ENCODE data around the gene AHCY. TPM values are rescaled to one million over a fixed set of nuclear protein-coding genes. Genes with fewer than 3 reads are reported as not detected.
A peak's percentile ranks its signal among the peaks of the same experiment; 100 is the strongest.
"Not testable (repeated sequence)": the region's sequence is repeated elsewhere in the genome, so short reads cannot be mapped to it uniquely, and the experiment has no call there.

The AHCY gene
- total and polyA plus RNA-seq, 4 experiments from 2014 or later, result 21.2 to 30.6 (median 23.6) TPM

DNA sequence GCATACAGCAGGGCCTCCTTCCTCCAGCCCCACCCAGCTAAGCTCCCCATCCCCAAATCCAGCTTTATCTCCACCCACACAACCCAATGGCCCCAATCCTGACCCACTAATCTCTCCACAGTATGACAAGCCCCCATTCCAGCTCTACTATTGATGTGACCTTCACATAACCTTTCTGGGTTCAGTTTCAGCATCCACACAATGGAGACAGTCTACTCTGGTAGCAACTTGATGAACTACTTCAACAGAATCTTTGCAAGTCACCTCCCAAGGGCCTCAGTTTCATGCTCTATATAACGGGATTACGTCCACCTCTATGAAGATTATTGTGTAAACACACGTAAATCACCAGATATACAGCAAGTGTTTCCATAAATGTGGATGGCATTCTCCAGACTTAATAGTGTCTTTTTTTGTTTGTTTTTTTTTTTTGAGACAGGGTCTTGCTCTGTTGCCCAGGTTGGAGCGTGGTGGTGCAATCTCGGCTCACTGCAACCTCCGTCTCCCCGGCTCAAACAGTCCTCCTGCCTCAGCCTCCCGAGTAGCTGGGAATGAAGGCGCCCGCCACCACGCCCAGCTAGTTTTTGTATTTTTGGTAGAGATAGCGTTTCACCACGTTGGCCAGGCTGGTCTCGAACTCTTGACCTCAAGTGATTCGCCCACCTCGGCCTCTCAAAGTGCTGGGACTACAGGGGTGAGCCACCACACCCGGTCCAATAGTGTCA, 1.4 kb downstream of the AHCY start:
- POLR2A ChIA-PET (ENCODE audit: partially characterized antibody), result interaction anchor here (1.7 to 2.5 kb wide), 4 partner anchors 10 to 404 kb away, joined by 3 to 16 read pairs (median 14); partner anchors contain the start of genes DYNLRB1 and ITCH
- Mint-ChIP-seq H3K4me3 (peak overlapping the region; percentile 81 to 95 (median 84)), H3K36me3 (peaks cover 0 to 3% of the 10 kb centered on the region in 2 donors), H3K9me3 (no peaks in the 10 kb centered on the region), H3K27ac (peak overlapping the region; percentile 1 to 93 (median 81)), H3K27me3 (no peaks in the 10 kb centered on the region), H3K4me1 (peaks cover 9 to 29% (median 10%) of the 10 kb centered on the region in 4 donors)
- H3K4me3 ChIP-seq (ENCODE audit: low read length in 2 of 2), result peak overlapping the region in 1 of 2 donors; percentile 94
- no peaks in the 10 kb centered on the region for H3K27me3 ChIP-seq (ENCODE audit: insufficient read depth, low read length)
- intact Hi-C loops (cut with micrococcal nuclease), result loop anchor here (2.0 to 5.0 kb wide), 5 partner anchors 189 to 569 kb away; partner anchors contain the start of genes EIF2S2, MAP1LC3A and RALY
- no peak for DNase-seq
- peaks cover 11% of the 10 kb centered on the region for H3K4me1 ChIP-seq (ENCODE audit: insufficient read depth, low read length)
- peak overlapping the region; percentile 81 for H3K27ac ChIP-seq (ENCODE audit: low read depth, low read length)
- no peaks in the 10 kb centered on the region for H3K36me3 ChIP-seq (ENCODE audit: insufficient read depth, low read length)
- H3K9me3 ChIP-seq (ENCODE audit: control insufficient read depth in 1 of 2, low read length in 2 of 2), result no peaks in the 10 kb centered on the region
- CTCF ChIA-PET (ENCODE audit: partially characterized antibody), result interaction anchor here (1.1 to 4.3 kb wide), 2 partner anchors 11 to 237 kb away, joined by 3 to 30 read pairs; no protein-coding TSS in a partner anchor

DNA sequence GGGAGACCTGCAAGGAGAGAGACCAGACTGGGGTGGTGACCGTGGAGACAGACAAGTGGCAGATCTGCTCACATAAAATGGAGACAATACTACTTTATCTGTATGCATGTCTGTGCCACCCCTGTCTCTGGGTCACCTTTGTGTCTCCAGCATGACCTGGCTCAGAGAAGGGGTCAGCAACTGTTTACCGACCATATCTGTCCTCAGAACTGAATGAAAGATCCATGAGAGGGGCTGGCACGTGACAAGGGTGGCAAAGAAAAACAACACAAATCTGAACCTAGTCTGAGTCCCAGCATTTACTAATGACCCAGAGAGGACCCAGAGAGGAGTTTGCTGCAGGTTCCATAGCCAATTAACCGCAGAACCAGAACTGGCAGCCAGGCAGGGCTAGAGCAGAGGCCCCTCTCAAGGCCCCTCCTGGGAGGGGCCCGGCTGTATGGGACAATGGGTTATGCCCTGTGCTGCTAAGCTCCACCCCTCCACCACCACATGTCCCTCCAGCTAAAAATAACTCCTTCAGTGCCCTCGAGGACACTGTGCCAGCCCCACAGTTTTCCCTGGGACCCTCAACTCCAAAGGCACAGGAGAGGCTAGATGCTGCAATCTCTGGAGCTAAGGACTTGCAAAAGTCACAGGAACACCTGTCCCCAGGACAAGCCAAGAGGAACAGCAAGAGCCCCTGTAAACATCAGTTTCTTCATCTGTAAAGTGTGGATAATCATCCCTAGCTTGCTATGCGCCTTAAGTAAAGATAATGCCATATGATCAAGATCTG, 2.2 kb downstream of the AHCY start:
- H3K36me3 Mint-ChIP-seq, result peaks cover 0 to 3% of the 10 kb centered on the region in 2 donors
- Histone ChIP-seq H3K27ac (ENCODE audit: low read depth, low read length) (no peak overlapping the region), H3K36me3 (ENCODE audit: insufficient read depth, low read length) (no peaks in the 10 kb centered on the region), H3K4me3 (ENCODE audit: low read length in 2 of 2) (no peak overlapping the region), H3K9me3 (ENCODE audit: control insufficient read depth in 1 of 2, low read length in 2 of 2) (no peaks in the 10 kb centered on the region), H3K27me3 (ENCODE audit: insufficient read depth, low read length) (no peaks in the 10 kb centered on the region), H3K4me1 (ENCODE audit: insufficient read depth, low read length) (peaks cover 11% of the 10 kb centered on the region)
- DNase-seq, result no peak
- intact Hi-C loops (cut with micrococcal nuclease), result loop anchor here (5.0 kb wide), 1 partner anchor 189 kb away; the partner anchor contains the start of gene EIF2S2
- H3K27me3 Mint-ChIP-seq, result no peaks in the 10 kb centered on the region
- H3K9me3 Mint-ChIP-seq, result no peaks in the 10 kb centered on the region
- H3K4me1 Mint-ChIP-seq, result peaks cover 9 to 29% (median 10%) of the 10 kb centered on the region in 4 donors
- CTCF ChIA-PET (ENCODE audit: partially characterized antibody), result interaction anchor here (1.1 to 4.3 kb wide), 2 partner anchors 12 to 238 kb away, joined by 3 to 30 read pairs; no protein-coding TSS in a partner anchor
- peak overlapping the region in 6 of 7 donors; percentile 1 to 90 (median 38) for H3K27ac Mint-ChIP-seq
- POLR2A ChIA-PET (ENCODE audit: partially characterized antibody), result no interaction called here
- H3K4me3 Mint-ChIP-seq, result peak overlapping the region; percentile 55 to 95 (median 75)

DNA sequence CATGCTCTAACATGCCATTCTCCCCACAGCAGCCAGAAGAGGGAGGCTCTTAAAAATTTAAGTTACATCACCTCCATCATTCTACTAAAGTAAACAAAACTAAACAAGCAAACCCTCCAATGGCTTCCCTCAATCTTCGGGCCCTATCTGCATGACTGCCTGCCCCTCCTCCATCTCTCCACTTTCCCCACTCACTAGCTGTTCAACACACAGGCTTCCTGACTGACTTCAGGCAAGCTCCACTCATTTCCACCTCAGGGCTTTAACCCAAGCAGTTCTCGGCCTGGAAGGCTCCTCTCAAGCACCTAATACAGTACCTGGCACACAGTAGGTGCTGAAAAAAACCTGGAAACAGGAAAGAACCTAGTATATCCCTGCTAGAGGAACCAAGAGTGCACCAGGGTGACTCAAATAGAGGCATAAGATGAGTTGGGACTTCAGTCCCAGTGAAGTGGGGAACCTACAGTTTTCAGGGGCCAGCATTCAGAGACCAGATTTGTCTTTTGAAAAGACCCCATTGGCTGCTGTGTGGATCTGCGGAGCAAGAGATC, 2.8 kb downstream of the AHCY start:
- H3K9me3 ChIP-seq (ENCODE audit: control insufficient read depth in 1 of 2, low read length in 2 of 2), result no peaks in the 10 kb centered on the region
- CTCF ChIA-PET (ENCODE audit: partially characterized antibody), result interaction anchor here (4.3 kb wide), 1 partner anchor 12 kb away, joined by 30 read pairs; no protein-coding TSS in a partner anchor
- H3K27me3 Mint-ChIP-seq, result no peaks in the 10 kb centered on the region
- peaks cover 9 to 29% (median 10%) of the 10 kb centered on the region in 4 donors for H3K4me1 Mint-ChIP-seq
- H3K4me3 ChIP-seq (ENCODE audit: low read length in 2 of 2), result no peak overlapping the region
- intact Hi-C loops (cut with micrococcal nuclease), result loop anchor here (5.0 kb wide), 1 partner anchor 188 kb away; the partner anchor contains the start of gene EIF2S2
- H3K27ac Mint-ChIP-seq, result peak overlapping the region in 1 of 7 donors; percentile 32
- H3K36me3 Mint-ChIP-seq, result peaks cover 0 to 5% of the 10 kb centered on the region in 2 donors
- POLR2A ChIA-PET (ENCODE audit: partially characterized antibody), result no interaction called here
- no peak for DNase-seq
- H3K27ac ChIP-seq (ENCODE audit: low read depth, low read length), result no peak overlapping the region
- H3K4me3 Mint-ChIP-seq, result no peak overlapping the region
- H3K27me3 ChIP-seq (ENCODE audit: insufficient read depth, low read length), result no peaks in the 10 kb centered on the region
- no peaks in the 10 kb centered on the region for H3K36me3 ChIP-seq (ENCODE audit: insufficient read depth, low read length)
- no peaks in the 10 kb centered on the region for H3K9me3 Mint-ChIP-seq
- H3K4me1 ChIP-seq (ENCODE audit: insufficient read depth, low read length), result peaks cover 11% of the 10 kb centered on the region

DNA sequence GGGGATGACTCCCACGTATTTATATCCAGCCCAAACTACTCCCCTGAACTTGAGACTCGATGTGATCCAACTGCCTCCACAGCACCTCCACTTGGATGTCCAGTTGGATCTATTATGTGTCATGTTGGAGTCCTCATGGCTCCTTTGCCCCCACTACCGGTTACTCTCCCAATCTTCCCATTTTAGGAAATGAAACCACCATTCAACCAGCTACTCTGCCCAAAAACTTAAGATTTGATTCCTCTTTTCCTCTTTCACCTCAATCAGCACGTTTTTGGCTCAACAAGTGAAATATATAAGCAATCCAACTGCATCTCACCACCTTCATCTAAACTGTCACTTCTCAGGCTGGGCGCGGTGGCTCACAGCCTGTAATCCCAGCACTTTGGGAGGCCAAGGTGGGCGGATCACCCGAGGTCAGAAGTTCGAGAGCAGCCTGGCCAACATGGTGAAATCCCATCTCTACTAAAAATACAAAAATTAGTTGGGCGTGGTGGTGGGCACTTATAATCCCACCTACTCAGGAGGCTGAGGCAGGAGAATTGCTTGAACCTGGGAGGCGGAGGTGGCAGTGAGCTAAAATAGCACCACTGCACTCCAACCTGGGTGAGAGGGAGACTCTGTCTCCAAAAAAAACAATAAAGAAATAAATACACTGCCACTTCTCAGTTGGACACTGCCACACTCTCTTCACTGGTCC, 3.4 kb downstream of the AHCY start:
- Mint-ChIP-seq H3K4me1 (peaks cover 9 to 29% (median 10%) of the 10 kb centered on the region in 4 donors), H3K4me3 (no peak overlapping the region), H3K9me3 (no peaks in the 10 kb centered on the region), H3K27me3 (no peaks in the 10 kb centered on the region), H3K36me3 (peaks cover 0 to 5% of the 10 kb centered on the region in 2 donors), H3K27ac (no peak overlapping the region)
- H3K36me3 ChIP-seq (ENCODE audit: insufficient read depth, low read length), result peaks cover 4% of the 10 kb centered on the region
- ChIA-PET CTCF (ENCODE audit: partially characterized antibody) (interaction anchor here (0.9 kb wide), 1 partner anchor 13 kb away, joined by 5 read pairs; no protein-coding TSS in a partner anchor), POLR2A (ENCODE audit: partially characterized antibody) (no interaction called here)
- no peaks in the 10 kb centered on the region for H3K9me3 ChIP-seq (ENCODE audit: control insufficient read depth in 1 of 2, low read length in 2 of 2)
- no peak overlapping the region for H3K4me3 ChIP-seq (ENCODE audit: low read length in 2 of 2)
- intact Hi-C loops (cut with micrococcal nuclease), result loop anchor here (5.0 kb wide), 1 partner anchor 187 kb away; the partner anchor contains the start of gene EIF2S2
- H3K27ac ChIP-seq (ENCODE audit: low read depth, low read length), result no peak overlapping the region
- DNase-seq, result no peak
- H3K4me1 ChIP-seq (ENCODE audit: insufficient read depth, low read length), result peaks cover 11% of the 10 kb centered on the region
- H3K27me3 ChIP-seq (ENCODE audit: insufficient read depth, low read length), result no peaks in the 10 kb centered on the region

DNA sequence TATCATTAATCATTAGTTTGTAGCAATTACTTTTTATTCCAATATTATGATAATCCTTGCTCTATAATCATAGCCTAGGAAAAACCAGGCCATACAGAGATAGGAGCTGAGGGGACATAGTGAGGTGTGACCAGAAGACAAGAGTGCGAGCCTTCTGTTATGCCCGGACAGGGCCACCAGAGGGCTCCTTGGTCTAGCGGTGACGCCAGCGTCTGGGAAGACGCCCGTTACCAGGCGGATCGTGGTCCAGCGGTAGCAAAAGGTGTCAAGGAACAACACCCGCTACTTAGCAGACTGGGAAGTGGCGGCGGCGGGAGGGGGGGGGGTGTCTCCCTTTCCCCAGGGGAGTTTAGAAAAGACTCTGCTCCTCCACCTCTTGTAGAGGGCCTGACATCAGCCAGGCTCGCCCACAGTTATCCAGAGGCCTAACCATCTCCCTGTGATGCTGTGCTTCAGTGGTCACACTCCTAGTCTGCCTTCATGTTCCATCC, 4.8 kb downstream of the AHCY start:
- H3K27ac ChIP-seq (ENCODE audit: low read depth, low read length); H3K36me3 ChIP-seq (ENCODE audit: insufficient read depth, low read length); H3K4me3 Mint-ChIP-seq; H3K27me3 Mint-ChIP-seq; intact Hi-C loops (cut with micrococcal nuclease); POLR2A ChIA-PET (ENCODE audit: partially characterized antibody); DNase-seq; H3K27me3 ChIP-seq (ENCODE audit: insufficient read depth, low read length); H3K4me3 ChIP-seq (ENCODE audit: low read length in 2 of 2); H3K9me3 Mint-ChIP-seq; H3K27ac Mint-ChIP-seq; H3K9me3 ChIP-seq (ENCODE audit: control insufficient read depth in 1 of 2, low read length in 2 of 2): not testable (repeated sequence)
- CTCF ChIA-PET (ENCODE audit: partially characterized antibody), result interaction anchor here (3.4 kb wide), 1 partner anchor 15 kb away, joined by 15 read pairs; no protein-coding TSS in a partner anchor
- Mint-ChIP-seq H3K4me1 (peaks cover 5 to 20% (median 8%) of the 10 kb centered on the region in 4 donors), H3K36me3 (peaks cover 10 to 15% of the 10 kb centered on the region in 2 donors)
- H3K4me1 ChIP-seq (ENCODE audit: insufficient read depth, low read length), result peaks cover 11% of the 10 kb centered on the region

DNA sequence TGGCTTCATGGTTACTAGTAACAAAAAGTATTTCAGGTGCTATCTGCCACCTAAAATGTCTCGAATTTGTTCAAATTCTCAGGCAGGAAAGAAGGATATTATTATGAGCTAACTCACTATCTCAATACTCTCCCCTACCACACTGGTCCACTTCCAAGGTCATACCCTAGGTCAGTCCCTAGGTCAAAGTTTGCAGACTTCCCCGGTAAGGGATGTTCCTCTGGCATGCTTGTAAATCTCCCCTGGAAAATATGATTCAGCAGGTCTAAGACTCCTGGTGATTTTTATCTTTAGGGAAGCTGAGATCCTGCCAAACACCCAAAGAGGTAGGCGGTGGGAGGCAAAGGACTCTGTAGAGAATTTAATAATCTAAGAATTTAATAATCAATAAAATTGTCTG, 6.7 kb downstream of the AHCY start:
- peaks cover 7% of the 10 kb centered on the region for H3K36me3 ChIP-seq (ENCODE audit: insufficient read depth, low read length)
- H3K36me3 Mint-ChIP-seq, result peaks cover 14 to 18% of the 10 kb centered on the region in 2 donors
- DNase-seq, result no peak
- peaks cover 0 to 5% (median under 1%) of the 10 kb centered on the region in 4 donors for H3K4me1 Mint-ChIP-seq
- H3K27ac Mint-ChIP-seq, result no peak overlapping the region
- H3K4me3 ChIP-seq (ENCODE audit: low read length in 2 of 2), result no peak overlapping the region
- CTCF ChIA-PET (ENCODE audit: partially characterized antibody), result interaction anchor here (3.4 kb wide), 1 partner anchor 17 kb away, joined by 15 read pairs; no protein-coding TSS in a partner anchor
- POLR2A ChIA-PET (ENCODE audit: partially characterized antibody), result no interaction called here
- no peaks in the 10 kb centered on the region for H3K9me3 Mint-ChIP-seq
- no peaks in the 10 kb centered on the region for H3K9me3 ChIP-seq (ENCODE audit: control insufficient read depth in 1 of 2, low read length in 2 of 2)
- H3K27me3 Mint-ChIP-seq, result no peaks in the 10 kb centered on the region
- intact Hi-C loops (cut with micrococcal nuclease), result no loop called here
- H3K27me3 ChIP-seq (ENCODE audit: insufficient read depth, low read length), result no peaks in the 10 kb centered on the region
- no peak overlapping the region for H3K27ac ChIP-seq (ENCODE audit: low read depth, low read length)
- peaks cover under 1% of the 10 kb centered on the region for H3K4me1 ChIP-seq (ENCODE audit: insufficient read depth, low read length)
- H3K4me3 Mint-ChIP-seq, result no peak overlapping the region

Data from CD4-positive, alpha-beta memory T cell (primary cell).